Fibroblast of skin of right quadriceps (primary cell): Measurements from ENCODE around the gene CDC14B.
A peak's percentile ranks its signal among the peaks of the same experiment; 100 is the strongest.
"Not testable (repeated sequence)": the region's sequence is repeated elsewhere in the genome, so short reads cannot be mapped to it uniquely, and the experiment has no call there.

Experiments
- DNase-seq: peaks from one replicate; pipeline ENCODE4 v3.0.0-alpha.2; 2013

CDC14B gene

GRCh38 chr9:96582199-96582598 is 37.4 kb downstream of the CDC14B start:
- DNase-seq, result not testable (repeated sequence)

- DNase-seq, result no peak
Observed at GRCh38 chr9:96581786-96582185, 37.9 kb downstream of the CDC14B start.

DNA sequence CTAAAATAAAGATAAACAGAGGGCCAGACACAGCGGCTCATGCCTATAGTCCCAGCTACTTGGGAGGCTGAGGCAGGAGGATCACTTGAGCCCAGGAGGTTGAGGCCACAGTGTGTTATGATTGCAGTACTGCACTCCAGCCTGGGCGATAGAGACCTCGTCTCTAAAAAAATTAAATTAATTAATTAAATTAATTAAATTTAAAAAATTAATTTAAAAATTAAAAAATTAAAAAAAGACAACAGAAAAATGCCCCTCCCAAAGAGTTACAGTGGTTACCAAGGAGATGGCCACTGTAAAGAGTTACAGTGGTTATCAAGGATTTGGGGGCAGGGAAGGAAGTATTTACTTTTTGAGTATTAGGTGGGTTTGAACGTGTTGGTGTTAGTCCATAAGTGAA is 38.3 kb downstream of the CDC14B start:
- no peak for DNase-seq

DNA sequence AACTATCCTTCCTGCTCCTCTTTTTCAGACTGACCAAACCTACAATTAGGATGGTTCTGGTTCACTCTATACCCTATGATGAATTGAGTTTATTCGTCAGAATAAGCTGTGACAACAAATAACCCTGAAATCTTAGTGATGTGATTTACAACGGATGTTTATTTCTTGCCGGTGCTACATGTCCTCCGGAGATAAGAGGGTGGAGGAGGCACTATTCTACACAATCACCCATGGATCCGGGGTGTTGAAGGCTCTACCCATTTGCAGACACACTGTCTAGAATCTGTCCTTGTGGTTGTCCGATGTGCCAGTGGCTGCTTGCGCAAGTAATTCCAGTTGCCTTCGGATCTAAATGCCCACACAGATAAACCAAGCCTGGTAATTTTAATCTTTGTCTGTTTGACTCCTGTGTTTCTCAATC is 44.7 kb downstream of the CDC14B start:
- no peak for DNase-seq

DNA sequence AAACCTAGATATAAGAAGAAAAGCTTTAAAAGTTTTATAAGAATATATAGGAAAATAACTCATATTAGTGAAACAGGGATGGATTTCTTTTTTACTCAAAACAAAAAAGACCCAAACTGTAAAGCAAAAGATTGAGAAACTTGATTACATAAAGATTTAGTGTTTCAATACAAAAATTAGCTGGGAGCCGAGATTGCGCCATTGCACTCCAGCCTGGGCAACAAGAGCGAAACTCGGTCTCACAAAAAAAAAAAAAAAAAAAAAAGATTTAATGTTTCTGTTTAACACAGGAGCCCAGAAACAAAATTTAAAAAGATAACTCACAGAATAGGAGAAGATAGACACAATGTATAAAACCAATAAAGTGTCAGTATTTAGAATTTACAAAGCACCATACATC is 45.2 kb downstream of the CDC14B start:
- DNase-seq, result no peak

- DNase-seq, result peak; percentile 15
Observed at GRCh38 chr9:96567203-96567700, 52.4 kb downstream of the CDC14B start.

DNA sequence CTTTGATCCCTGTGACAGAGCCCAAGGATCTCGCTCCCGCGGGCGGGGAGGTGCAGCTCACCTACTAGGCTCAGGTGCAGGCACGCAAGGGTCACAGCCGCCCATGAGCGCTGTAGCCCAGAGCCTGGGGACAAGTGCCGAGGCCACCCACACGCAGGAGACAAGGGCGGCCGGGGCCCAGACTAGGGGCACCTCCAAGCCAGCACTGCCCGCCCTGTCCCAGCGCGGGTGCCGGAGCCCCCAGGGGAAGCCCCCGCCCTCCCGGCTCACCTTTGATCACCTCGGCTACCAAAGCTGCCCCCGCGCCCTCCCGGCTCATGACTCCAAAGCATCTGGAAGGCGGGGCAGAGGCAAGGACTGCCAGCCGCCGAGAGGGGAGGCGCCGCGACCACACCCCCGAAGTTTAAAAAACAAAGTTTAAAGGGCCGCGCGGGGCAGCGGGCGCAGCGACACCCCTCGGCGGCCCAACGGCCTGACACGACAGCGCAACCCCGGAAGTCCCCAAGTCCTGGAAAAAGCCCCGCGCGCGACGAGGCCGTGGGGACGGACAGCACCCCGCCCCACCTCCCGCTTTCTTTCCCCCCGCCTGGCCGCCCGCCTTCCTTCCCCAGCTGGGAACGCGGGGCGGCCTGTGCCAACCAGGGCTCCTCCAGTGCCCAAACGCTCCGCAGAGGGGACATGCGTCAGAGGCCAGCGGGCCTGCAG is 53.0 kb downstream of the CDC14B start:
- peak; percentile 49 for DNase-seq

GRCh38 chr9:96565671-96566497 is 53.8 kb downstream of the CDC14B start:
- DNase-seq, result peak; percentile 34

- DNase-seq, result no peak
Observed at GRCh38 chr9:96564217-96564616, 55.4 kb downstream of the CDC14B start.

GRCh38 chr9:96559339-96559943 is 60.2 kb downstream of the CDC14B start:
- no peak for DNase-seq

DNA sequence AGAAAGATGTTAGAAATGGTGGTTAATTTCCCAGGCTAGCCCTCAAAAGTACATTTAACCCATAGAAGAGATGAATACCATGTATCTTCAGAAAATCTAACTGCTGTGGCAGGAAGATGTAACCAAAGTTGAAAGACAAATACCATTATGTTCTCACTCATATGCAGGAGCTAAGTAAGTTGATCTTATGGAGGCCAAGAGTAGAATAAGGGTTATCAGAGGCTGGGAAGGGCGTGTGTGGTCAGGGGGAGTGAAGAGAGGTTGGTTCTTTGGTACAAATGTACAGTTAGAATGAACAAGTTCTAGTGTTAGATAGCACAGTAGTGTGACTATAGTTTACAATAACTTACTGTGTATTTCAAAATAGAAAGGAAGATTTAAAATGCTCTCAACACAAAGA is 61.7 kb downstream of the CDC14B start:
- no peak for DNase-seq

- peak; percentile 6 for DNase-seq
Observed at GRCh38 chr9:96556701-96557461, 62.8 kb downstream of the CDC14B start.

- DNase-seq, result peak; percentile 71
Observed at GRCh38 chr9:96555567-96556386, 63.9 kb downstream of the CDC14B start.

- DNase-seq, result peak; percentile 42
Observed at GRCh38 chr9:96554801-96555566, 64.7 kb downstream of the CDC14B start.

- DNase-seq, result peak; percentile 76
Observed at GRCh38 chr9:96554326-96554725, 65.3 kb downstream of the CDC14B start.

DNA sequence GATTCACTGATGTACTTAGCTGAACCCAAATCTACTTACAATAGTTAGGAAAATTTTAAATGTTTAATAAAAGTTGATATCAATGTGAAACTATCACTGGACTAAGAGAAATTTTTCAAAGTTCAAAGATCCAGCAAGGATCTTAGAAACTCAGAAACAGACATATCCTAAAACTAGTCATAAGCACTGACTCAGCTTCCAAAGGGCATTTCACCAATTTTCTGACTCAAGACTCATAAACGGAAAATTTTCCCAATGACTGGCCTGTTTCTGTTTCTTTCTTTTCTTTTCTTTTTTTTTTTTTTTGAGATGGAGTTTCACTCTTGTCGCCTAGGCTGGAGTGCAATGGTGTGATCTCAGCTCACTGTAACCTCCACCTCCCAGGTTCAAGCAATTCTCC is 66.6 kb downstream of the CDC14B start:
- DNase-seq, result peak; percentile 86

- DNase-seq, result no peak
Observed at GRCh38 chr9:96551403-96551802, 68.2 kb downstream of the CDC14B start.

GRCh38 chr9:96550659-96551058 is 69.0 kb downstream of the CDC14B start:
- DNase-seq, result no peak

GRCh38 chr9:96543131-96543530 is 76.5 kb downstream of the CDC14B start:
- DNase-seq, result not testable (repeated sequence)

GRCh38 chr9:96540106-96540505 is 79.5 kb downstream of the CDC14B start:
- DNase-seq, result no peak

- DNase-seq, result no peak
Observed at GRCh38 chr9:96532173-96532572, 87.5 kb downstream of the CDC14B start.
